A549 (cell line): ENCODE measurements around the gene POT1.

Experiments used
- CBX8 ChIP-seq: fragments of 200-600 bp; sonication (generic); IDR thresholded peaks from 2 replicates; pipeline ENCODE4 v1.6.1; 2016
- CHD2 ChIP-seq: fragments of 150-350 bp; IDR thresholded peaks from 2 replicates; pipeline ENCODE4 v1.6.1; 2014; ENCODE audit warnings: low read length; ENCODE audit not compliant: partially characterized antibody
- EP300 ChIP-seq, 2 experiments: fragments of >200 bp; sonication (Bioruptor Twin); formaldehyde crosslinking; IDR thresholded peaks; 2 replicates in 1 of 2; 3 replicates in 1 of 2; pipeline ENCODE4 v1.6.1; 2016 to 2017
- JUNB ChIP-seq: fragments of >200 bp; sonication (Bioruptor Twin); formaldehyde crosslinking; IDR thresholded peaks from 2 replicates; pipeline ENCODE4 v1.6.1; 2016
- MAZ ChIP-seq: fragments of 150-350 bp; IDR thresholded peaks from 2 replicates; pipeline ENCODE4 v1.6.1; 2014; ENCODE audit warnings: antibody characterized with exemption, low read depth, low read length, borderline replicate concordance
- NR3C1 ChIP-seq: fragments of >200 bp; sonication (Bioruptor Twin); formaldehyde crosslinking; IDR thresholded peaks from 3 replicates; pipeline ENCODE4 v1.6.1; 2017
- PHF8 ChIP-seq: fragments of 200-600 bp; sonication (generic); IDR thresholded peaks from 2 replicates; pipeline ENCODE4 v1.6.1; 2016; ENCODE audit warnings: low read depth, mild to moderate bottlenecking, antibody characterized with exemption, moderate library complexity, borderline replicate concordance
- POLR2A ChIP-seq: IDR thresholded peaks from 2 replicates; pipeline ENCODE4 v1.6.1; 2012; ENCODE audit warnings: mild to moderate bottlenecking, low read length
- RAD21 ChIP-seq, 2 experiments: fragments of >200 bp in 1 of 2; sonication (Bioruptor Twin) in 1 of 2; formaldehyde crosslinking in 1 of 2; IDR thresholded peaks in 1 of 2; conservative IDR thresholded peaks in 1 of 2; 2 replicates in 1 of 2; 3 replicates in 1 of 2; pipeline ENCODE4 v1.6.1; 2012 to 2018; ENCODE audit warnings: inconsistent platforms in 1 of 2
- RFX5 ChIP-seq: fragments of 450-650 bp; IDR thresholded peaks from 2 replicates; pipeline ENCODE4 v1.7.1; 2014; ENCODE audit warnings: antibody characterized with exemption, mild to moderate bottlenecking, moderate library complexity
- TF ChIP-seq, protein P1 (sequence below): fragments of >200 bp; sonication (Bioruptor Twin); formaldehyde crosslinking; IDR thresholded peaks from 3 replicates; pipeline ENCODE4 v1.5.1; 2016
- TF ChIP-seq, protein P2 (sequence below): fragments of 450-650 bp; IDR thresholded peaks from 2 replicates; pipeline ENCODE4 v1.6.1; 2014; ENCODE audit warnings: antibody characterized with exemption

DNA sequence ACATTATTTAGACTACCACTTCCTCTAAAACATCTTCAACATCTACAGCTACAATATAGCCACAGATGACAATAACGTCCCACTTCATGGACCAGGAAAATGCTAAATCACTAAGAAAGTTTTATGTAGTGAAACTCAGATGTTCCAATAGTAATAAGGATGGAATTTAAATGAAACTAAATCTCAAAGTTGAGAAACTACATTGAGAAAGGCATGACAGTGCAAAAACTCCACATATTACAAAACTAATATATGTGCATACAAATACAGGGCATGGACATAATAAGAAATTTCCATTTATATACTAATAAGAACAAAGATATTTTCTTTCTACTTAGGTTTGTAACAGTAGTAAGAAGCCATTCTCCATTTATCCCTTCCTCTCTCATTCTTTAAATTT lies 31.1 kb downstream of the POT1 start:
- TF ChIP-seq, protein P1, sequence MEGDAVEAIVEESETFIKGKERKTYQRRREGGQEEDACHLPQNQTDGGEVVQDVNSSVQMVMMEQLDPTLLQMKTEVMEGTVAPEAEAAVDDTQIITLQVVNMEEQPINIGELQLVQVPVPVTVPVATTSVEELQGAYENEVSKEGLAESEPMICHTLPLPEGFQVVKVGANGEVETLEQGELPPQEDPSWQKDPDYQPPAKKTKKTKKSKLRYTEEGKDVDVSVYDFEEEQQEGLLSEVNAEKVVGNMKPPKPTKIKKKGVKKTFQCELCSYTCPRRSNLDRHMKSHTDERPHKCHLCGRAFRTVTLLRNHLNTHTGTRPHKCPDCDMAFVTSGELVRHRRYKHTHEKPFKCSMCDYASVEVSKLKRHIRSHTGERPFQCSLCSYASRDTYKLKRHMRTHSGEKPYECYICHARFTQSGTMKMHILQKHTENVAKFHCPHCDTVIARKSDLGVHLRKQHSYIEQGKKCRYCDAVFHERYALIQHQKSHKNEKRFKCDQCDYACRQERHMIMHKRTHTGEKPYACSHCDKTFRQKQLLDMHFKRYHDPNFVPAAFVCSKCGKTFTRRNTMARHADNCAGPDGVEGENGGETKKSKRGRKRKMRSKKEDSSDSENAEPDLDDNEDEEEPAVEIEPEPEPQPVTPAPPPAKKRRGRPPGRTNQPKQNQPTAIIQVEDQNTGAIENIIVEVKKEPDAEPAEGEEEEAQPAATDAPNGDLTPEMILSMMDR = no peak
- TF ChIP-seq RAD21 (conservative IDR thresholded peaks at IDR 0.05 in 1 of 2, IDR thresholded peaks at IDR 0.05 in 1 of 2) = no peak
- no peak for TF ChIP-seq CHD2
- TF ChIP-seq RFX5 = no peak
- no peak for TF ChIP-seq EP300 (IDR thresholded peaks at IDR 0.05)
- no peak for TF ChIP-seq PHF8
- TF ChIP-seq POLR2A = no peak
- TF ChIP-seq CBX8 = no peak
- no peak for TF ChIP-seq JUNB
- TF ChIP-seq, protein P2, sequence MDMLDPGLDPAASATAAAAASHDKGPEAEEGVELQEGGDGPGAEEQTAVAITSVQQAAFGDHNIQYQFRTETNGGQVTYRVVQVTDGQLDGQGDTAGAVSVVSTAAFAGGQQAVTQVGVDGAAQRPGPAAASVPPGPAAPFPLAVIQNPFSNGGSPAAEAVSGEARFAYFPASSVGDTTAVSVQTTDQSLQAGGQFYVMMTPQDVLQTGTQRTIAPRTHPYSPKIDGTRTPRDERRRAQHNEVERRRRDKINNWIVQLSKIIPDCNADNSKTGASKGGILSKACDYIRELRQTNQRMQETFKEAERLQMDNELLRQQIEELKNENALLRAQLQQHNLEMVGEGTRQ = no peak
- TF ChIP-seq MAZ = no peak
- no peak for TF ChIP-seq NR3C1
